Measurements from ENCODE around the gene AGL.

GRCh38 chr1:99955375-99955774 lies 105.2 kb downstream of the AGL start:
- TF ChIP-seq POLR2A (IDR thresholded peaks at IDR 0.05; ENCODE audit: low read length) (no peak), GATA1 (IDR thresholded peaks at IDR 0.05; ENCODE audit: low read depth, low read length) (no peak)
